Measurements from ENCODE around the gene RLN2.

Gene RLN2

GRCh38 chr9:5264219-5264595 is 40.3 kb downstream of the RLN2 start:
- no peak overlapping the region for H3K4me3 ChIP-seq (ENCODE audit: control insufficient read depth, low read depth, low read length)
- no peak for DNase-seq (ENCODE audit: low read depth)
- TF ChIP-seq CTCF (IDR thresholded peaks at IDR 0.05; ENCODE audit: control insufficient read depth, insufficient read depth, low read depth, low read length, missing control alignments) = no peak

GRCh38 chr9:5263351-5264218 is 40.9 kb downstream of the RLN2 start:
- TF ChIP-seq CTCF (IDR thresholded peaks at IDR 0.05; ENCODE audit: control insufficient read depth, insufficient read depth, low read depth, low read length, missing control alignments) = peak; percentile 21
- DNase-seq (ENCODE audit: low read depth) = no peak
- no peak overlapping the region for H3K4me3 ChIP-seq (ENCODE audit: control insufficient read depth, low read depth, low read length)
